Left lobe of liver (tissue), 2 donors: Measurements from ENCODE around the gene FBXO10. TPM values are rescaled to one million over a fixed set of nuclear protein-coding genes. Genes with fewer than 3 reads are reported as not detected.
"Not testable (repeated sequence)": the region's sequence is repeated elsewhere in the genome, so short reads cannot be mapped to it uniquely, and the experiment has no call there.

Experiments used
- ATAC-seq: fragments of 200-7000 bp; cut with Tn5 transposase; one replicate; pipeline ENCODE4 v1.9.1; 2020; ENCODE audit warnings: mild to moderate bottlenecking, moderate library complexity
- DNase-seq: peaks from one replicate; pipeline ENCODE4 v3.0.0-alpha.2; 2020; ENCODE audit warnings: low spot score
- total RNA-seq: library from RNA; stranded (reverse); gene quantifications from one replicate; pipeline ENCODE4 v1.2.1, GENCODE V29; 2021
- donor health status: DM: no; HTN: no; CAD: no; lungs with moderate emphysema.
- donor health status: DM: no; HTN: yes; CAD: no.

The FBXO10 gene
- total RNA-seq, 1 donor from 2014 or later: 3.4 TPM

DNA sequence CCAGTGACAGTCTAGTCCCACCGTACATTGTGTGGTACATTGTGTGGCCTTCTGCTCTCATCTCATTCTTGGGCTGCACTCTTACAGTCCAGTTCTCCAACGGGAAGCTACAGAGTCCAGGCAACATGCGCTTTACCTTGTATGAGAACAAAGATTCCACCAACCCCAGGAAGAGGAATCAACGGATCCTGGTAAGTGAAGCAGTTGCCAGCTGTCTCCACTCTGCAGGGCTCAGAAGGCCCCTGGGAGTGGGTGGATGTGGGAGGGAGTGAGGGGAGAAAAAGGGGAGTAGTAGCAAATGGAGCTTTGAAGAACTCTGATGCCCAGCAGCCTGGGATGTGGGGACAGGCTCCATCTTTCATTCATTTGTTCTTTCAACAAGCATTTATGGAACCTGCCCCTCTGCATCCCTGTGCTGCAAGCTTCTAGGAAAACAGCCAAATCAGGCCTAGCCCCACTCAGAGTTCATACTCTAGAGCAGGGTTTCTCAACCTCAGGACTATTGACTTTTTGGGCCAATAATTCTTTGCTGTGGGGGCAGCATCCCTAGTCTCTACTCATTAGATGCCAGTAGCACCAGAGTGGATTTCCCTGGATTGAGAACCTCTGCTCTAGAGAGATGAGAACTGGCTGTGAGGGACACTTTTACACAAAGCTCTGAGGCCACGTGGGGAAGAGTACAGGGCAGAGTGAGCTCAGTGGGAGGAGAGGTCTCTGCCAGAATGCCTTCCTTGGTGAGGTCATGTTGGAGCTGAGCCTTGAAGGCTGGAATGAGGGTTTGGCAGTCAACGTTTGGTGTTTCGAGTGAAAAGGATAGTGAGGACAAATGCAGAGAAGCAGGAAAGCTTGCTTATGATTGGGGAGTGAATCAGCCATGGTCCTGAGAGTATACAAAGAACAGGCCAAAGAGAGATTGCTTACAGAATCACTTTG lies 89.3 kb downstream of the FBXO10 start:
- ATAC-seq (peak; percentile 64), DNase-seq (peak; percentile 80)

DNA sequence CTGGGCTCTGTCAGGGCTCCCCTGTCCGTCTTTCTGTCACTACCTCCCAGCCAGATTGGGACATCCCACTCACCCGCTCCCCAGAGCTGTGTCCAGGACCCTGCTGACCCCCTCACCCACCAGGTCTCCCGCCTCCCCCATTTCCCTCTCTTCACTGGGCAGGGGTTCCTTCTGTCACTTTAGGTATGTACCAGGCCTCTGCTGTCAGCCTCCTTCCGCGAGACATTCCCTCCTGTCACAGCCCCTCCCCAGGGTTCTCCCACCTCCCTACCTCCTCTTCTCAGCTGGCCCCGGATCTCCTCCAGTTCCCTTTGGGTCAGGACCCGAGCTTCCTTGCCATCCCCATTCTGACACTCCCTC lies 89.9 kb downstream of the FBXO10 start:
- DNase-seq (no peak), ATAC-seq (no peak)

DNA sequence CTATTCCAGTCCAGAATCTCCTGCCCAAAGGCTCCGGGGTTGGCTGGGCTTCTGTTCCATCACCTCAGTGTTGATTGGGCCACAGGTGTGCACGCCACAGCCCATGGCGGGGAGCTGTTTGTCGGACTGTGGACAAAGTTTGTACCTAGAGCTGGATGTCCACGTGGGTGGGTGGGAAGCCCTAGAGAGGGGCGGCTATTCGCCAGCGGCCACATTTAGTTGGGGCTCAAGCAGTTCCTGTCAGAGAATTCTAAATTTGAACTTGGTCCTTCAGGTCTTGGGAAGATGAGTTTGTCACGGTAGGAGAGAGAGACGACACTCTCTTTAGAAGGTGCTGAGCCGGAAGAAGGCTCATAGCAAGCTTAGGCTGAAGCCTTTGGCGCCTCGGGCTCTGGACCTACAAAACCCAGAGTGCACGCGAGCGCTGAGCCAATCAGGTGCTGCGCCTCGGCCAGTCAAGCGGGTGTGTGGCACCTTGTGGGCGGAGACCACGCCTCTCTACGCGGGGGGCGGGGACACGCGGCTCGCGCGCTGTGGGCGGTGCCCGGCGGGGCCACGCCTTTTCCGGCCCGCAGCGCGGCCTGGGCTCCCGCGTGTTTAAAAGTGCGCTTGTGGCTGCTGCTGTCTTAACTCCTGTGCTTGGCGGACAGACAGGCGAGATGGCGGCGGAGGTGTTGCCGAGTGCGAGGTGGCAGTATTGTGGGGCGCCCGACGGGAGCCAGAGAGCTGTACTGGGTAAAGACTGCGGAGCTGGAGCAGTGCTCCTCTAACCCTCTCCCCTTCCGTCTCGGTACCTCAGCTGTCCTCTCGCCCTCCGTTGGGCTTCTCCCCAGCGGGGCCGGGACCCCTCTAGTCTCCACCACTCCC lies 90.6 kb downstream of the FBXO10 start, which contains the start of gene POLR1E:
TSS of gene POLR1E (plus strand) at position 560 of the 867 bp plus-strand sequence. CDS start at position 660, 100 bp downstream.
- peak; percentile 94 for ATAC-seq

DNA sequence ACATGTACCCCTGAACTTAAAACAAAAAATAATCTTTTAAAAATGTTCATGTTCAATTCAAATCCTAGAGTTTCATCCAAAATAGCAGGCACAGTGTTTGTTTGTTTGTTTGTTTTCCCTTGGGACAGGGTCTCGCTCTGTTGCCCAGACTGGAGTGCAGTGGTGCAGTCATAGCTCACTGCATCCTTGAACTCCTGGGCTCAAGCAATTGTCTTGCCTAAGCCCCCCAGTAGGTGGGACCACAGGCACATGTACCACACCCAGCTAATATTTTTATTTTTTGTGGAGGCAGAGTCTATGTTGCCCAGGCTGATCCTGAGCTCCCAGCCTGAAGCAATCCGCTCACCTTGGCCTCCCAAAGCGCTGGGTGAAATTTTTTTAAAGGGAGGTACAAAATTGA lies 95.4 kb downstream of the FBXO10 start:
- no peak for ATAC-seq
- no peak for DNase-seq

More for the DNA sequence above, 90.6 kb downstream of the FBXO10 start, which contains the start of gene POLR1E:
- peak; percentile 98 for DNase-seq

DNA sequence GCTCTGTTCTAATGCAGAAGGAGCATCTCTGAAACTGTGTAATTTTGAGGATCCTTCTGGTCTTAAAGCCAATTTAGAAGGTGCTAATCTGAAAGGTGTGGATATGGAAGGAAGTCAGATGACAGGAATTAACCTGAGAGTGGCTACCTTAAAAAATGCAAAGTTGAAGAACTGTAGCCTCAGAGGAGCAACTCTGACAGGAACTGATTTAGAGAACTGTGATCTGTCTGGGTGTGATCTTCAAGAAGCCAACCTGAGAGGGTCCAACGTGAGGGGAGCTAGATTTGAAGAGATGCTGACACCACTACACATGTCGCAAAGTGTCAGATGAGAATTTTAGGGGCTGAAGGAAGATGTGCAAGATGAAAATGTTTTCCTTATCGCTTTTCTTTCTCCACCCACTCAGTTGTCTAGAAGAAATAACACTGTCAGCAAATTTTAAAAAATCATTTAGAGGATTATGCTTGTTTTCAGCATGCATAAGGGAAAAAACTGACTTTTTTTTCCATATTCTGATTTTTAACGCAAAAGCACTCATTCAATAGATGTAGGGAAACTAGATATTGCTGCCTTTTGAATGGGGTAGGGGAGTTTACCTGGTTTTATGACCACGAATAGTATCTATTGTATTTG lies 98.1 kb downstream of the FBXO10 start:
- DNase-seq, ATAC-seq: not testable (repeated sequence)

DNA sequence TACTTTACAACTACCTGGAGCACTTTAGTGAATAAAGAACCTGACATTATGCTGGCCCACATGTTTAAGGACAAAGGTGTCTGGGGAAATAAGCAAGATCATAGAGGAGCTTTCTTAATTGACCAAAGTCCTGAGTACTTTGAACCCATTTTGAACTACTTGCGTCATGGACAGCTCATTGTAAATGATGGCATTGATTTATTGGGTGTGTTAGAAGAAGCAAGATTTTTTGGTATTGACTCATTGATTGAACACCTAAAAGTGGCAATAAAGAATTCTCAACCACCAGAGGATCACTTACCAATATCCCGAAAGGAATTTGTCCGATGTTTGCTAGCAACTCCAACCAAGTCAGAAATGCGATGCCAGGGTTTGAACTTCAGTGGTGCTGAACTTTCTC lies 98.7 kb downstream of the FBXO10 start:
- ATAC-seq, DNase-seq: not testable (repeated sequence)

DNA sequence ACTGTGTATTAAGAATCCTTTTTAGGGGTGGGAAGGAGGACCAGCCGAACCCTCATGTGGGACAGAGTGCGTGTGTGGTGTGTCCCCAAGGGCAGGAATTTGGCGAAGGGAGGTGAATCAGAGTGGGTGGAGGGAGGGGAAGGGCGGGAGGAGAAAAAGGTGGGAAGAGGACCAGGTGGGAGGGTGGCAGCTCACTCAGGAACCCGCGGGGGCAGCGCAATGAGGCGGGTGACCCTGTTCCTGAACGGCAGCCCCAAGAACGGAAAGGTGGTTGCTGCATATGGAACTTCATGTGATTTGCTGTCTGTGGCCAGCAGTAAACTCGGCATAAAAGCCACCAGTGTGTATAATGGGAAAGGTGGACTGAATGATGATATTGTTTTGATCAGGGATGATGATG lies 99.2 kb downstream of the FBXO10 start:
- DNase-seq: no peak
- ATAC-seq: no peak

DNA sequence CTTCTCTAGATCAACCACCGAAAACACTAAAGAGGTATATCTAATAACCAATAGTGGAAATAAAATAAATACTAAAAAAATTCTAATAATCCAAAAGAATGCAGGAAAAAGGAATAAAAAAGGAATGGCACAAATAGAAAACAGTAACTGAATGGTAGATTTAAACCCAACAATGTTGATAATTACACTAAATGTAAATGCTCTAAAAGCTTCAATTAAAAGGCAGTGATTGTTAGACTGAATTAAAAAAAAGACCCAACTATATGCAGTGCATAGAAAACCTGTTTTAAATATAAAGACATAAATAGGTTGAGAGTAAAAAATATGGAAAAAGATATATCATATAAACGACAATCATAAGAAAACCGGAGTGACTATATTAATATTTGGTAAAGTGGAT lies 101.7 kb downstream of the FBXO10 start:
- ATAC-seq (no peak), DNase-seq (no peak)

DNA sequence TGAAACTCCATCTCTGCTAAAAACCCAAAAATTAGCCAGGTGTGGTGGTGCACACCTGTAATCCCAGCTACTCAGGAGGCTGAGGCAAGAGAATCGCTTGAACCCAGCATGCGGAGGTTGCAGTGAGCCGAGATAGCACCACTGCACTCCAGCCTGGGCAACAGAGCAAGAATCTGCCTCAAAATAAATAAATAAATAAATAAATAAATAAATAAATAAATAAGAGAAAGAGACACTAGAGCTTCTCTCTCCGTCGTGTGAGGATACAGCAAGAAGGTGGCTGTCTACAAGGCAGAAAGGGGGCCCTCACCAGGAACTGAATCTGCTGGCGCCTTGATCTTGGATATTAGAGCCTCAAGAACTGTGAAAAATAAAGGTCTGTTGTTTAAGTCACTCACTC lies 102.2 kb downstream of the FBXO10 start:
- not testable (repeated sequence) for DNase-seq, ATAC-seq

DNA sequence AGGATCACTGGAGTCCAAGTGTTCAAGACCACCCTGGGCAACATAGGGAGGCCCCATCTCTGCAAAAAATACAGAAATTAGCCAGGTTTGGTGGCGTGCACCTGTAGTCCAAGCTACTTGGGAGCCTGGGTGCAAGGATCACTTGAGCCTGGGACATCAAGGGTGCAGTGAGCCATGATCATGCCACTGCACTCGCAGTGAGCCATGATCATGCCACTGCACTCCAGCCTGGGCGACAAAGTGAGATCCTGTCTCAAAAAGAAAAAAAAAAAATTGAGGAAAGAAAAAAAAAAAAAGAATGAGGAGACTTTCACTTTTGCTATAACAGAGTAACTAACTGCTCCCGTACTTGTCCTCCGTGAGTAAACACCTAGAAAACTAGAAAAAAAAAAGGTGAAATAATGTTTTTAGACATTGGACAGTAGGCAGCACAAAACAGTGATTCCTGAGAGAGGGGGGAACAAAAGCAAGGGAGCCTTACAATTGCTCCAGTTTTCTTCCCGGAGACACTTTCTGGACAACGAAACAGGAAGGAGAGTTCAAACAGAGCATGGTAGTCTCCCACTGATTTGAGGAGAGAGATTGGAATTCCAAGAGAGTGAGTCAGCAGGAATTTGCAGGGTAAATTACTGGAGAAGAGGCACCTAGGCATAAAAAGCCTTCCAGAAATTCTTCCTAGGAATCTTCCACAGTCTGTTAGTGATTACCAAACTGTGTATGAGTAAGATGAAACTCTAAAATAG lies 104.1 kb downstream of the FBXO10 start:
- DNase-seq (no peak), ATAC-seq (peak; percentile 73)

DNA sequence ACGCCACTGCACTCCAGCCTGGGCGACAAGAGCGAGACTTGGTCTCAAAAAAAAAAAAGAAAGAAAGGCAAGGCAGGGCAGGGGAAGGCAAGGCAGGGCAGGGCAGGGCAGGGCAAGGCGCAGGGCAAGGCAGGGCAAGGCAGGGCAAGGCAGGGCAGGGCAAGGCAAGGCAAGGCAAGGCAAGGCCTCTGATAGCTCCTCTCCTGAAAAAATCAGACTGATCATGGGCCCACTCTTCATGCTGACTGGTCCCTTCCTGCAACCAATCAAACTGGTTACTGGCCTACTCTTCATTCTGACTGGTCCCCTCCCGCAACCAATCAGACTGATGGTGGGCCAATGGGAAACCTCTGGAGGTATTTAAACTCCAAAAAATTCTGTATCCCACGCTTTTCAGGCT lies 107.6 kb downstream of the FBXO10 start:
- ATAC-seq (no peak), DNase-seq (no peak)

DNA sequence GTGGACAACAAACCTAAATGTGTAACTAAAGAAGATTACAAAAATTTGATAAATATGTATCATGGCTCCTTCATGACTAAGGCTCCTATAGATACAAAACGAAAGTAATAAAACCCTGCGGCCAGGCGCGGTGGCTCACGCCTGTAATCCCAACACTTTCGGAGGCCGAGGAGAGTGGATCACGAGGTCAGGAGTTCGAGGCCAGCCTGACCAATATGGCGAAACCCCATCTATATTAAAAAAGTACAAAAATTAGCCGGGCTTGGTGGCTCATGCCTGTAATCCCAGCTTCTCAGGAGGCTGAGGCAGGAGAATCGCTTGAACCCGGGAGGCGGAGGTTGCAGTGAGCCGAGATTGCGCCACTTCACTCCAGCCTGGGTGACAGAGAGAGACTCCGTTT lies 108.7 kb downstream of the FBXO10 start:
- not testable (repeated sequence) for DNase-seq, ATAC-seq

DNA sequence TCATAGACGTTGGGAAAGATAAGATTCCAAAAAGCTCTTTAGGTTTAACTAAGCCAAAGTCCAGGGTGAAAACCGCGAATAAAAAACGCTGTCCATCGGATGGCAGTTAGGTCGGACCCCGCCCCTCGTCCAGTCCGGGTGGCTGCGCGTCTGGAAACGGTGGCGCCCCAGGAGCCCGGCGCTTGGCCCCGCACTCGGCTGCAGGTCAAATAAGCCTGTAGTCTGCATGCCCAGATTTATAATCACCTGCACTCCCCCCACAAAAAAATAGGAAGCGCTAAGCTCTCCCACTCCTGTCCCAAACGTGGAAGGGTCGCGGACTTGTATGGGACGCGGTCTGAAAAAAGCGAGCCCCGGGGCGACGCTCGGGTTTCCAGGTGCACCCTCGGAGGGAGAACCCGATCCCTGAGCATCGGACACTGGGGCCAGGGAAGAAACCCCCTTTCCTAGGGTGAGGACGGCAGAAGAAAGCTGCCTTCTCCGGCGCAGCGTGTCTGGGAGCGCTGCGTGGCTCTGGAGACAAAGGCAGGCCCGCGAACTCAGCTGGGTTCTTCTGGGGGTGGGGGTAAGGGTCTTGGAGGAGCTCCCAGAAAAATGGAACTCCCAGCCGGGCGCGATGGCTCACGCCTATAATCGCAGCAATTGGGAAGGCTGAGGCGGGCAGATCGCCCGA lies 110.0 kb downstream of the FBXO10 start:
- DNase-seq (peak; percentile 75), ATAC-seq (peak; percentile 40)

DNA sequence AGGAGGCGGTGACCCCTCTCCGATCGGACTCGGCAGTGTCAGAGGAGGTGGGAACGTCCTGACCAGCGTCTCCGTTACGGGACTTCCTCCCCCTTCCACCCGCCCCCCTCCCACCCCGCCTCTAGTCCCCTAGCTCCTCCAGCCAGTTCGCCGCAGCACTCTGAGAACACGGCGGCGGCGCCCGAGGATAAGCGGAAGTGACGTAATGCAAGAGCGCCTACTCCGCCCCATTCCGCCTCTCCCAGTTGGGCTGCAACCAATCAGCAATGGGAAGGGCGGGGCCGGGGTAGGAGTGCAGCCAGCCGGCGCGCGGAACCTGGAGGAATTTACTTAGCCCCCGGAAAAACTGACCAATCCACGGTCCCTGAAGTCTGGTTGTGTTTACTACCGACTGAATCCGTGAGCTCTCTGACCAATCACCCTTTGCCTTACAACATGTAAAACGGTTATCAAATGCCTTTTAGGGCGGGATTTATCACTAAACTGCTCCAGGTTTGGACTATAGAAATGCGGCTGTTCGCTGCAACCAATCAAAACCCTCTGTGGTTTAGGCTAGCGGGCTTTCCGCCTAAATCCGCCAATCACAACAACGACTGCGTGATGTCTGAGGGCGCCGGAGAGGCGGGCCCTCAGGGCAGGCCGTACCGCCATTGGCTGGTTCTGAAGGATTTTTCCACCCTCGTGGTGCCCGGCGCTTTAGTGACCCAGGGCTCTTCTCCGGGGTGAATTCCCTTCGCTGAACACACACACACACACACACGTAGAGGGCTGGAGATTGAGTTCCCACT lies 110.7 kb downstream of the FBXO10 start, which contains the start of gene ZBTB5:
TSS of gene ZBTB5 (minus strand) at position 202 of the 788 bp plus-strand sequence. CDS start 22,899 bp downstream, outside the sequence.
- DNase-seq (peak; percentile 99), ATAC-seq (peak; percentile 80)

DNA sequence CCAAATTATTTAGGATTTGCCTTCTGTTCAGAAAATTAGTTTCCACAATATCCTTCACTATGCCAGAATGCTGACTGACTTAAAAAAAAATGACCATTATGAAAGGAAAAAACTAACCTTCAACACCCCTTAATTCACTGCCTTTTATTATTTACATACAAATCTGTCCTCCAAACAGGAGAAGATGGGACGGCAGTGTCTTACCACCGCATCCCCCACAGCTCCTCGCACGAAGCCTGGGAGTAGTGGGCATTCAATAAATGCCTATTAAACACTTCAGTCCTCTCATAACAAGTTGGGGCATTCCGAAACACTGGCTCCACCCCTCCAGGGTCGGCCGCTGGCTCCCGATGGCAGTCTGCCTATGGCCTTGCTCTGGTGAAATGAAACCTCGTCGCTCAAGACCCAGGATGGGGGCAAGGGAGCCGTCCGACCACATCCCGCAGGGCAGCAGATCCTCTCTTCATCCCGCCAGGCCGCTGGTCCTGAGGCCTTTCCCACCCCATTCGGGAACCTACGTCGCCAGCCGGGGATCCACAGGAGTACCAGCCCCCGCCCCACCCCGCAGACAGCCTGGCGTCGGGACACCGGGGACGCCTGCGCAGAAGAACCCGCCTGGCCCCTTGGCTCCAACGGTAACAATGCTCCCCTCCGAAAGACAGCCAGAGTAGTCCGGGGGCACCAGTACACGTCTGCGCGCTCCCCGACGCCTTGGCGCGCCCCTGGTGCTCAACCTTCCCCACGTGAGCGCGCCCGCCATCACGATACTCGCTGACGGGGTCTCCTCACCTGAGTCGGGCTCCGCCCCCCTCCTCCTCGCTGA lies 111.5 kb downstream of the FBXO10 start:
- ATAC-seq: peak; percentile 58

DNA sequence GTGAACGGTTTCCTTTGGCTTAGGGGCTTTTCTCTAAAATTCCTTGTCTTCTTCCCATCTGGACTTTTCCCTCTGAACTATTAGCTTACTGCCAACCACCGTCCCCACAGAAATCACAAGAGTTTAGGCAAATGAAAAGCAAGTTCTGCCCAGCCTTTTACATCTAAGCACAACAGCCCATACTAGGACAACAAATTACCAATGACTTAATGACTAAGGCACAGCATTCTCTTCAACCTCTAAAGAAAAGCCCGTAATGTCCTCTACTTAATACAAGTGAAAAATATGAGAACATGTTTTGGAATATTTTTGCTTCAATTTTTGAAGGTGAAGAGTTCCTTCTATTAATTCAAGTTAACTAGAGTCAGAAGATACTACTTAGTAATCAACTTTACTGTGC lies 112.2 kb downstream of the FBXO10 start:
- ATAC-seq: no peak
- no peak for DNase-seq

More for the DNA sequence above, 111.5 kb downstream of the FBXO10 start:
- DNase-seq: peak; percentile 77
